ENCODE data around the gene ATN1. TPM values are rescaled to one million over a fixed set of nuclear protein-coding genes. Genes with fewer than 3 reads are reported as not detected.

The ATN1 gene
- total and polyA plus RNA-seq, 2 donors (not counting 1 experiment from before 2014, with no cell fraction given), result 9.4 to 21.5 TPM

DNA sequence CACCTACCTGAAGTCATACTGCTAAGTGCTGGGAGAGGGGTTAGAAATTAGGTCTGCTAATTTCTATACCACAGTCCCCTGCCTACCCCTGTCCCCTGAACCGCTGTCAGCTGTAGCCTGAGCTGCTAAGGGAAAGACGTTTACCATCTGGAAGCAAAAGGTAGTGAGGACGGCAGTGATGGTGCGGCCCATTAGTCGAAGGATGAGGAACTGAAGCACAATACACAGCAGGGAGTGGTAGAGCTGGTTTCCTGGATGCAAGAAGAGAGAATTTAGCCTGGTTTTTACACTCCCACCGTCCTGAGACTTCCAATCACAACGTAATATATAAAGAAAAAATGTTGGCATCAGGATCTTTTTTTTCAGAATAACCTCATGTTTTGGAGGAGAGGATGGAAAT lies 54.8 kb downstream of the ATN1 start:
- no peak for DNase-seq (ENCODE audit: low read depth in 2 of 2)
- peaks cover 10% of the 10 kb centered on the region for H3K36me3 ChIP-seq (ENCODE audit: control insufficient read depth, insufficient read depth, low read length)
- no peaks in the 10 kb centered on the region for H3K4me1 ChIP-seq (ENCODE audit: control insufficient read depth, extremely low read depth, insufficient read depth, low read length)
- H3K9ac ChIP-seq (ENCODE audit: insufficient read depth, low read length), result no peak overlapping the region
- H3K4me2 ChIP-seq (ENCODE audit: extremely low read depth, insufficient read depth, low read length), result no peak overlapping the region
- no peak overlapping the region for H2AFZ ChIP-seq (ENCODE audit: low read length)
- no peak overlapping the region for H3K4me3 ChIP-seq (replicated peaks in 1 of 4; ENCODE audit: control extremely low read depth in 1 of 4, insufficient read depth in 1 of 4, low read depth in 3 of 4, low read length in 4 of 4)
- no peak overlapping the region for H3K27ac ChIP-seq (ENCODE audit: insufficient read depth, low read length)
- H4K20me1 ChIP-seq (ENCODE audit: control insufficient read depth, extremely low read depth, insufficient read depth, low read length), result no peaks in the 10 kb centered on the region
- no peaks in the 10 kb centered on the region for H3K79me2 ChIP-seq (ENCODE audit: control insufficient read depth, insufficient read depth, low read length)
- TF ChIP-seq CTCF (conservative IDR thresholded peaks at IDR 0.05 in 1 of 2, IDR thresholded peaks at IDR 0.05 in 1 of 2; ENCODE audit: low read depth in 1 of 2, low read length in 2 of 2) (no peak), EZH2 (IDR thresholded peaks at IDR 0.05; ENCODE audit: low read length, missing control alignments) (no peak)
- H3K9me3 ChIP-seq (ENCODE audit: control insufficient read depth, insufficient read depth, low read depth, low read length), result no peaks in the 10 kb centered on the region
- no peaks in the 10 kb centered on the region for H3K27me3 ChIP-seq (ENCODE audit: control insufficient read depth, insufficient read depth, low read length)

- DNase-seq (ENCODE audit: low read depth in 2 of 2), result no peak
- Histone ChIP-seq H3K4me2 (ENCODE audit: extremely low read depth, insufficient read depth, low read length) (no peak overlapping the region), H3K4me3 (replicated peaks in 1 of 4; ENCODE audit: control extremely low read depth in 1 of 4, insufficient read depth in 1 of 4, low read depth in 3 of 4, low read length in 4 of 4) (no peak overlapping the region), H3K9ac (ENCODE audit: insufficient read depth, low read length) (no peak overlapping the region), H4K20me1 (ENCODE audit: control insufficient read depth, extremely low read depth, insufficient read depth, low read length) (no peaks in the 10 kb centered on the region), H3K36me3 (ENCODE audit: control insufficient read depth, insufficient read depth, low read length) (peaks cover 2% of the 10 kb centered on the region), H3K79me2 (ENCODE audit: control insufficient read depth, insufficient read depth, low read length) (no peaks in the 10 kb centered on the region), H3K9me3 (ENCODE audit: control insufficient read depth, insufficient read depth, low read depth, low read length) (no peaks in the 10 kb centered on the region), H3K4me1 (ENCODE audit: control insufficient read depth, extremely low read depth, insufficient read depth, low read length) (no peaks in the 10 kb centered on the region), H3K27me3 (ENCODE audit: control insufficient read depth, insufficient read depth, low read length) (no peaks in the 10 kb centered on the region), H3K27ac (ENCODE audit: insufficient read depth, low read length) (no peak overlapping the region), H2AFZ (ENCODE audit: low read length) (no peak overlapping the region)
- TF ChIP-seq EZH2 (IDR thresholded peaks at IDR 0.05; ENCODE audit: low read length, missing control alignments) (no peak), CTCF (conservative IDR thresholded peaks at IDR 0.05 in 1 of 2, IDR thresholded peaks at IDR 0.05 in 1 of 2; ENCODE audit: low read depth in 1 of 2, low read length in 2 of 2) (no peak)
Measured at GRCh38 chr12:6987956-6988553, 60.3 kb downstream of the ATN1 start.

Other genes starting within 250 kb of the ATN1 start
- 9.8 and 12.2 TPM in 2 replicates for gene ZNF384, start 238.6 kb upstream of the ATN1 start, total RNA-seq
- 34.8 and 49.6 TPM in 2 replicates for gene ZNF384, start 238.6 kb upstream of the ATN1 start, polyA plus RNA-seq
- under 0.01 and 0.17 TPM in 2 replicates for gene PIANP, start 227.1 kb upstream of the ATN1 start, total RNA-seq
- gene PIANP, start 227.1 kb upstream of the ATN1 start, polyA plus RNA-seq, result 0.49 and 0.87 TPM in 2 replicates
- 67.0 and 79.1 TPM in 2 replicates for gene COPS7A, start 203.9 kb upstream of the ATN1 start, total RNA-seq
- gene COPS7A, start 203.9 kb upstream of the ATN1 start, polyA plus RNA-seq, result 114 and 138 TPM in 2 replicates
- gene MLF2, start 174.8 kb upstream of the ATN1 start, total RNA-seq, result 88.6 and 106 TPM in 2 replicates
- gene MLF2, start 174.8 kb upstream of the ATN1 start, polyA plus RNA-seq, result 287 and 289 TPM in 2 replicates
- gene PTMS, start 161.6 kb upstream of the ATN1 start, total RNA-seq, result 29.5 and 63.6 TPM in 2 replicates
- gene PTMS, start 161.6 kb upstream of the ATN1 start, polyA plus RNA-seq, result 269 and 312 TPM in 2 replicates
- gene LAG3, start 155.4 kb upstream of the ATN1 start, total RNA-seq, result 0.17 and 0.26 TPM in 2 replicates
- gene LAG3, start 155.4 kb upstream of the ATN1 start, polyA plus RNA-seq, result 0.09 and 0.17 TPM in 2 replicates
- 14.4 and 27.2 TPM in 2 replicates for gene CD4, start 138.4 kb upstream of the ATN1 start, total RNA-seq
- gene CD4, start 138.4 kb upstream of the ATN1 start, polyA plus RNA-seq, result 50.8 and 152 TPM in 2 replicates
- 11.1 and 11.8 TPM in 2 replicates for gene GPR162, start 106.1 kb upstream of the ATN1 start, total RNA-seq
- gene GPR162, start 106.1 kb upstream of the ATN1 start, polyA plus RNA-seq, result 3.3 and 5.6 TPM in 2 replicates
- gene P3H3, start 99.6 kb upstream of the ATN1 start, total RNA-seq, result 72.4 and 96.3 TPM in 2 replicates
- gene P3H3, start 99.6 kb upstream of the ATN1 start, polyA plus RNA-seq, result 39.8 and 44.0 TPM in 2 replicates
- gene GNB3, start 87.0 kb upstream of the ATN1 start, total RNA-seq, result 1.3 and 1.7 TPM in 2 replicates
- 2.7 and 3.7 TPM in 2 replicates for gene GNB3, start 87.0 kb upstream of the ATN1 start, polyA plus RNA-seq
- 1.5 and 9.1 TPM in 2 replicates for gene CDCA3, start 76.7 kb upstream of the ATN1 start, total RNA-seq
- 9.4 and 56.9 TPM in 2 replicates for gene CDCA3, start 76.7 kb upstream of the ATN1 start, polyA plus RNA-seq
- 53.4 and 69.9 TPM in 2 replicates for gene USP5, start 75.8 kb upstream of the ATN1 start, total RNA-seq
- 42.2 and 66.3 TPM in 2 replicates for gene USP5, start 75.8 kb upstream of the ATN1 start, polyA plus RNA-seq
- 906 and 934 TPM in 2 replicates for gene TPI1, start 60.4 kb upstream of the ATN1 start, total RNA-seq
- gene TPI1, start 60.4 kb upstream of the ATN1 start, polyA plus RNA-seq, result 1,617 and 1,654 TPM in 2 replicates
- 12.7 and 12.8 TPM in 2 replicates for gene SPSB2, start 54.7 kb upstream of the ATN1 start, total RNA-seq
- 1.8 and 2.5 TPM in 2 replicates for gene SPSB2, start 54.7 kb upstream of the ATN1 start, polyA plus RNA-seq
- gene LRRC23, start 23.1 kb upstream of the ATN1 start, total RNA-seq, result 9.6 and 14.9 TPM in 2 replicates
- 5.6 and 6.4 TPM in 2 replicates for gene LRRC23, start 23.1 kb upstream of the ATN1 start, polyA plus RNA-seq
- 20.3 TPM in 2 replicates for gene ENO2, start 13.4 kb upstream of the ATN1 start, total RNA-seq
- gene ENO2, start 13.4 kb upstream of the ATN1 start, polyA plus RNA-seq, result 29.4 and 43.0 TPM in 2 replicates
- gene RNU7-1, start 15.9 kb downstream of the ATN1 start, total RNA-seq, result not detected in 2 replicates
- not detected in 2 replicates for gene RNU7-1, start 15.9 kb downstream of the ATN1 start, polyA plus RNA-seq
- gene C12orf57, start 16.1 kb downstream of the ATN1 start, total RNA-seq, result 107 and 177 TPM in 2 replicates
- 172 and 220 TPM in 2 replicates for gene C12orf57, start 16.1 kb downstream of the ATN1 start, polyA plus RNA-seq
- gene PTPN6, start 23.4 kb downstream of the ATN1 start, total RNA-seq, result 0.26 TPM in 1 of 2 replicates, not detected in the other
- 0.06 TPM in 1 of 2 replicates, not detected in the other for gene PTPN6, start 23.4 kb downstream of the ATN1 start, polyA plus RNA-seq
- 112 and 169 TPM in 2 replicates for gene PHB2, start 42.7 kb downstream of the ATN1 start, total RNA-seq
- gene PHB2, start 42.7 kb downstream of the ATN1 start, polyA plus RNA-seq, result 193 and 266 TPM in 2 replicates
- gene EMG1, start 43.0 kb downstream of the ATN1 start, total RNA-seq, result 27.4 and 31.6 TPM in 2 replicates
- gene EMG1, start 43.0 kb downstream of the ATN1 start, polyA plus RNA-seq, result 33.4 and 46.4 TPM in 2 replicates
- 10.0 and 11.4 TPM in 2 replicates for gene LPCAT3, start 90.5 kb downstream of the ATN1 start, total RNA-seq
- gene LPCAT3, start 90.5 kb downstream of the ATN1 start, polyA plus RNA-seq, result 48.5 and 54.0 TPM in 2 replicates
- 997 and 1,549 TPM in 2 replicates for gene C1S, start 132.8 kb downstream of the ATN1 start, total RNA-seq
- 265 and 507 TPM in 2 replicates for gene C1S, start 132.8 kb downstream of the ATN1 start, polyA plus RNA-seq
- 407 and 650 TPM in 2 replicates for gene C1R, start 164.5 kb downstream of the ATN1 start, total RNA-seq
- gene C1R, start 164.5 kb downstream of the ATN1 start, polyA plus RNA-seq, result 284 and 617 TPM in 2 replicates
- 34.4 and 64.9 TPM in 2 replicates for gene C1RL, start 181.3 kb downstream of the ATN1 start, total RNA-seq
- 26.8 and 46.2 TPM in 2 replicates for gene C1RL, start 181.3 kb downstream of the ATN1 start, polyA plus RNA-seq
- gene RBP5, start 200.9 kb downstream of the ATN1 start, total RNA-seq, result 0.26 TPM in 1 of 2 replicates, not detected in the other
- gene RBP5, start 200.9 kb downstream of the ATN1 start, polyA plus RNA-seq, result not detected in 2 replicates
- gene CLSTN3, start 202.4 kb downstream of the ATN1 start, total RNA-seq, result 9.5 and 23.5 TPM in 2 replicates
- 8.3 and 11.9 TPM in 2 replicates for gene CLSTN3, start 202.4 kb downstream of the ATN1 start, polyA plus RNA-seq

Data from fibroblast of lung (primary cell).